GM20000 (cell line): Measurements from ENCODE around the gene TOX2.

Experiments
- DNase-seq: peaks from one replicate; pipeline ENCODE4 v3.0.0; 2012; ENCODE audit warnings: low spot score
- CTCF ChIP-seq: IDR thresholded peaks from 2 replicates; pipeline ENCODE4 v1.5.1; 2012; ENCODE audit warnings: mild to moderate bottlenecking, control low read depth; ENCODE audit errors: extremely low read depth, missing control alignments

TOX2 gene

DNA sequence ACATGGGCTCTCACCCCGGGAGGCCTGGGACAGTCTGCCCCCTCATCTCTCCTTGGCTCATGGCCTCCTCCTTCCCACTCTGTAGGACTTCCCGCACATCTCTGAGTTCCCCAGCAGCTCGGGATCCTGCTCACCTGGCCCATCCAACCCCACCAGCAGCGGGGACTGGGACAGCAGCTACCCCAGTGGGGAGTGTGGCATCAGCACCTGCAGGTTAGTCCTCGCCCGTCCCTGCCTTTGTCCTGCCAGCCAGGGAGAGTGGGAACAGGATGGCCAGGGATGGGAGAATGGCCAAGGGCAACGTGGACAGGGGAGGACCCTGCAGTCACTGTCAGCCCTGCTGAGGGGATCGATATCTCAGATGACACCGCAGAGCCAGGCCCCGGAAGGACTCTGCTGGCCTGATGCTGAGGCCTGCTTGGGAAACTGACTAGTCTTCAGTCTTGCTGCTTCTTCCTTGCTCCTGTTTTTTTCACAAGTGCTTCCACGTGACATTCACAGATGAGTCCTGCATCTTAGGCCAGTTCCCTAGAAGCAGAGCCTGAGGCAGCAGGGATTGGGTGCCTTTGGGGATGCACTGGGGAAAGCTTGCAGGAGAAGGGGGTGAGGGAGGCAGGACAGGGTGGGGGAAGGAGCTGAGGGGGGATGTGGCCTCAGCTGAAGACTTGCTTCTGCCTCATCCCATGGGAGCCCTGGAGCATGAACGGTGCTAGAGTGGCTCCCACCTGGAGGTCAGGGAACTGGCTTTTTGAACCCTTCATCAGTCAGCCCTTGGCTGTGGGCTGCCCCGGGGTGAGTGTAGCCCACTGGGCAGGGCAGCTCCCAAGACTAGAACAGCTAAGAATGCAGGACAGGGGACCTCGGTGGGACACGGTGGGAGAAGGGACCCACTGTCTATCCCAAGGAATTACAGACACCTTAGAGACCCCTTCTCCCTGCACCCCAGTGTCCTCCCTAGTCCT lies 152.3 kb downstream of the TOX2 start:
- no peak for TF ChIP-seq CTCF
- no peak for DNase-seq

GRCh38 chr20:44067650-44068081 lies 153.0 kb downstream of the TOX2 start:
- DNase-seq = no peak
- no peak for TF ChIP-seq CTCF

- TF ChIP-seq CTCF = no peak
- DNase-seq = peak; percentile 46
Observed at GRCh38 chr20:44068316-44069201, 153.9 kb downstream of the TOX2 start.

DNA sequence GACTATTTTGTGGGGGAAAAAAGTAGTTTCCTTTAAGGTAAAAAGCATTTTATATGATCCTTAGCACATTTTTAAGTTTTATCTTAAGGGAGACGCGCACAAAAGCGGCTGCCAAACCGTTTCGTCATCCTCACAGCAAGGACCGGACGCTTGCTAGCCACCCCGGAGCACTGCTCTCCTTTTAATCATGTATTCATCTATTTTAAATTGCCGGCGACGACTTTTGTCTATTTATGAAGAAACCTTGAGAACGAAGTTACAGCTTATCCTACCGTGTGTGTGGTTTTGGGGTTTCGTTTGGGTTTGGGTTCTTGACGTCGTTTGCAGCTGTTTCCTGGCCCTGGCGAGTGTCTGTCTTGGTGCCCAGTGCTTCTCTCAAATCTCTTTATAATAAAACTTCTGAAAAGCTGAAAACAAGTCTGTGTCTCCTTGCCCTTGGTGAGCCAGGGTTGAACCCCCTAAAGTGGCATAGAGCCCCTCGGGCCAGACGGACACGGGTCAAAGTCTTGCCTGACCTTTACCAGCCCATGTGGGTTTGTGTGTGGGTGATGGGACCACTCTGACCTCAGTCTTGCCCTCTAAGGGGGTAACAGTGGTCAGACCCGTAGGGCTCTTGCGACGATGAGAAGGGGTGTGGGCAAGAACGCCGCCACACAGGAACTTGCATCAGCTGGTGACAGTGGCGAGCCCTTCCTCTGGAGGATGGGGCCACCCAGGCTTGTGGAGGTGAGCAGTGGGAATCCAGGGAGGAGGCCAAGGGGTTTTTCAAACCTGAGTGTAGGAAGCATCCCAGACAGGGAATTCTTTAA lies 154.8 kb downstream of the TOX2 start:
- TF ChIP-seq CTCF = no peak
- DNase-seq = peak; percentile 67

GRCh38 chr20:44070139-44070900 lies 155.7 kb downstream of the TOX2 start:
- no peak for TF ChIP-seq CTCF
- no peak for DNase-seq

DNA sequence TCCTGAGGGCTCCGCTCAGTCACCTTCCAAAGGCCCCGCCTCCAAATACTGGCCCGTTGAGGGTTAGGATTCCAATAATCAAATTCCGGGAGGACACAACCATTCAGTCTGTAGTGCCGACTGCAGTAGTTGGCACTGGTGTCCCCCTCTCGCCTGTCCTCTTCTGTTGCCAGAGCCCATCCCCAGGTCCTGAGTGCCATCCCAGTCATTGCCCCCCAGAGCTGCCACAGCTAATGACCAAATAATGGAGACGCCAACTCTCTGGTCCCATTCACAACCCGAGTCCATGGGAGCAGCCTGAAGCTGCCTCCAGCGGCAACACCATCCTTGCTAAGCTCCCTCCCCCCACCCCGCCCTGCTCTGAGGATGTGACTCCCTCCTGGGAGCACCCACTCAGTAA lies 156.4 kb downstream of the TOX2 start:
- no peak for TF ChIP-seq CTCF
- no peak for DNase-seq
